H9 (cell line): ENCODE measurements around the gene MUC5B. TPM values are rescaled to one million over a fixed set of nuclear protein-coding genes. Genes with fewer than 3 reads are reported as not detected.

ENCODE experiments used
- DNase-seq: peaks from one replicate; pipeline ENCODE4 v3.0.0-alpha.2; 2017
- H2AFZ ChIP-seq: one replicate; pipeline ENCODE4 v1.6.1; 2013; ENCODE audit warnings: mild to moderate bottlenecking, low read length, control low read depth, moderate library complexity
- H2AK5ac ChIP-seq: 2 replicates; pipeline ENCODE4 v1.6.1; 2013; ENCODE audit warnings: low read length, control low read depth, mixed read lengths; ENCODE audit not compliant: insufficient read length
- H2BK120ac ChIP-seq: one replicate; pipeline ENCODE4 v1.6.1; 2013; ENCODE audit warnings: low read depth, mild to moderate bottlenecking, low read length, control low read depth, inconsistent platforms; ENCODE audit not compliant: poor library complexity, severe bottlenecking
- H2BK12ac ChIP-seq: 2 replicates; pipeline ENCODE4 v1.6.1; 2013; ENCODE audit warnings: low read length, control low read depth, mixed read lengths, low read depth; ENCODE audit not compliant: insufficient read length
- H2BK15ac ChIP-seq: 2 replicates; pipeline ENCODE4 v1.6.1; 2013; ENCODE audit warnings: low read depth, low read length, control low read depth
- H2BK20ac ChIP-seq: one replicate; pipeline ENCODE4 v1.6.1; 2013; ENCODE audit warnings: low read depth, mild to moderate bottlenecking, low read length, control low read depth, inconsistent platforms; ENCODE audit not compliant: poor library complexity, severe bottlenecking
- H2BK5ac ChIP-seq: 2 replicates; pipeline ENCODE4 v1.6.1; 2013; ENCODE audit warnings: low read length, control low read depth, mixed read lengths; ENCODE audit not compliant: insufficient read length
- H3K14ac ChIP-seq: 2 replicates; pipeline ENCODE4 v1.6.1; 2013; ENCODE audit warnings: low read length, control low read depth; ENCODE audit not compliant: insufficient read depth
- H3K18ac ChIP-seq: 2 replicates; pipeline ENCODE4 v1.6.1; 2013; ENCODE audit warnings: low read depth, mild to moderate bottlenecking, mixed read lengths, low read length, control low read depth; ENCODE audit not compliant: insufficient read length
- H3K23ac ChIP-seq: 2 replicates; pipeline ENCODE4 v1.6.1; 2013; ENCODE audit warnings: low read length, control low read depth, mixed read lengths, low read depth; ENCODE audit not compliant: insufficient read length
- H3K23me2 ChIP-seq: 2 replicates; pipeline ENCODE4 v1.6.1; 2013; ENCODE audit warnings: low read depth, mild to moderate bottlenecking, mixed read lengths, low read length, control low read depth; ENCODE audit not compliant: insufficient read length, poor library complexity, severe bottlenecking
- H3K27ac ChIP-seq: 2 replicates; pipeline ENCODE4 v1.5.1; 2013; ENCODE audit warnings: low read length, control low read depth, mixed read lengths, low read depth; ENCODE audit not compliant: insufficient read length
- H3K27me3 ChIP-seq: 2 replicates; pipeline ENCODE4 v1.6.1; 2013; ENCODE audit warnings: low read length, control low read depth, inconsistent platforms; ENCODE audit not compliant: insufficient read depth
- H3K4ac ChIP-seq: 2 replicates; pipeline ENCODE4 v1.6.1; 2013; ENCODE audit warnings: low read depth, mild to moderate bottlenecking, control low read depth, inconsistent platforms, low read length, moderate library complexity
- H3K4me1 ChIP-seq: 2 replicates; pipeline ENCODE4 v1.6.1; 2013; ENCODE audit warnings: low read length, control low read depth, inconsistent platforms; ENCODE audit not compliant: insufficient read depth
- H3K4me2 ChIP-seq: 2 replicates; pipeline ENCODE4 v1.6.1; 2013; ENCODE audit warnings: low read length, control low read depth, mixed read lengths; ENCODE audit not compliant: insufficient read length, insufficient read depth
- H3K56ac ChIP-seq: 2 replicates; pipeline ENCODE4 v1.6.1; 2013; ENCODE audit warnings: low read depth, mild to moderate bottlenecking, mixed read lengths, low read length, control low read depth; ENCODE audit not compliant: insufficient read length
- H3K79me1 ChIP-seq: 2 replicates; pipeline ENCODE4 v1.6.1; 2013; ENCODE audit warnings: low read depth, mild to moderate bottlenecking, moderate library complexity, low read length, control low read depth, inconsistent platforms; ENCODE audit not compliant: insufficient read depth, poor library complexity, severe bottlenecking
- H3K79me2 ChIP-seq: 2 replicates; pipeline ENCODE4 v1.6.1; 2013; ENCODE audit warnings: low read length, control low read depth, inconsistent platforms; ENCODE audit not compliant: insufficient read depth
- H3K9ac ChIP-seq: 2 replicates; pipeline ENCODE4 v1.6.1; 2013; ENCODE audit warnings: low read length, control low read depth, mixed read lengths; ENCODE audit not compliant: insufficient read length; ENCODE audit errors: extremely low read depth
- H3K9me3 ChIP-seq: one replicate; pipeline ENCODE4 v1.6.1; 2013; ENCODE audit warnings: low read depth, low read length, inconsistent platforms; ENCODE audit not compliant: control insufficient read depth
- H3T11ph ChIP-seq: one replicate; pipeline ENCODE4 v1.6.1; 2013; ENCODE audit warnings: mild to moderate bottlenecking, low read length, control low read depth, inconsistent platforms
- H4K20me1 ChIP-seq: one replicate; pipeline ENCODE4 v1.6.1; 2013; ENCODE audit not compliant: control insufficient read depth, insufficient read length, insufficient read depth
- H4K5ac ChIP-seq: 2 replicates; pipeline ENCODE4 v1.6.1; 2013; ENCODE audit warnings: low read depth, mild to moderate bottlenecking, mixed read lengths, low read length, control low read depth; ENCODE audit not compliant: insufficient read length
- H4K8ac ChIP-seq: replicated peaks from 2 replicates; pipeline ENCODE4 v1.6.1; 2013; ENCODE audit warnings: low read length, control low read depth, mixed read lengths, low read depth; ENCODE audit not compliant: insufficient read length
- H4K91ac ChIP-seq: 2 replicates; pipeline ENCODE4 v1.6.1; 2013; ENCODE audit warnings: low read depth, mild to moderate bottlenecking, moderate library complexity, mixed read lengths, low read length, control low read depth; ENCODE audit not compliant: insufficient read length
- H3K27ac Mint-ChIP-seq, 3 experiments: 2 replicates in 2 of 3; 3 replicates in 1 of 3; pipeline ENCODE4 v1.8.0; 2020 to 2021; ENCODE audit warnings: mixed read lengths in 3 of 3, mild to moderate bottlenecking in 1 of 3, moderate library complexity in 1 of 3
- H3K27me3 Mint-ChIP-seq: 2 replicates; pipeline ENCODE4 v1.8.0; 2021; ENCODE audit warnings: low read depth, mild to moderate bottlenecking, moderate library complexity, mixed read lengths
- H3K36me3 Mint-ChIP-seq, 3 experiments: 2 replicates in 2 of 3; 3 replicates in 1 of 3; pipeline ENCODE4 v1.8.0; 2020 to 2021; ENCODE audit warnings: low read depth in 3 of 3, mixed read lengths in 3 of 3; ENCODE audit not compliant: insufficient read depth in 1 of 3
- H3K4me1 Mint-ChIP-seq, 2 experiments: 2 replicates each; pipeline ENCODE4 v1.8.0; 2020; ENCODE audit warnings: mixed read lengths in 2 of 2
- H3K4me3 Mint-ChIP-seq, 2 experiments: 2 replicates in 1 of 2; 3 replicates in 1 of 2; pipeline ENCODE4 v1.8.0; 2020 to 2021; ENCODE audit warnings: mild to moderate bottlenecking in 2 of 2, mixed read lengths in 2 of 2, moderate library complexity in 1 of 2
- H3K9me3 Mint-ChIP-seq, 2 experiments: 2 replicates in 1 of 2; 3 replicates in 1 of 2; pipeline ENCODE4 v1.8.0; 2020; ENCODE audit warnings: mild to moderate bottlenecking in 2 of 2, mixed read lengths in 2 of 2, moderate library complexity in 1 of 2
- CTCF ChIP-seq: fragments of 200-600 bp; sonication (generic); conservative IDR thresholded peaks from 3 replicates; pipeline ENCODE4 v1.8.0; 2021; ENCODE audit warnings: antibody characterized with exemption, mild to moderate bottlenecking
- WGBS: extraction: QIAGEN DNeasy Blood & Tissue Kit; methylation state at CpG from one replicate; pipeline ENCODE4 v1.1.7; 2013; ENCODE audit warnings: missing lambda C conversion rate, low lambda C conversion rate, mixed read lengths; ENCODE audit not compliant: insufficient read length; ENCODE audit errors: extremely low coverage; 5-methylcytosine and 5-hydroxymethylcytosine counted together
- total RNA-seq: library from RNA; stranded (reverse); gene quantifications from 2 replicates; pipeline ENCODE4 v1.2.1, GENCODE V29; 2021

The MUC5B gene
- total RNA-seq, 1 experiment from 2014 or later: not detected

GRCh38 chr11:1229471-1230120, 6.7 kb downstream of the MUC5B start:
- Histone ChIP-seq H2BK20ac (no peak overlapping the region), H2BK5ac (no peak overlapping the region), H3K56ac (no peak overlapping the region), H3K18ac (no peak overlapping the region), H3K4ac (no peak overlapping the region), H2BK120ac (no peak overlapping the region), H3K27me3 (no peaks in the 10 kb centered on the region), H4K8ac (no peak overlapping the region), H3K4me2 (no peak overlapping the region), H2BK12ac (no peak overlapping the region), H4K20me1 (peaks cover 3% of the 10 kb centered on the region), H3K9me3 (no peaks in the 10 kb centered on the region), H3K4me1 (no peaks in the 10 kb centered on the region; the same call in 1 of the 2 replicates), H3K23ac (no peak overlapping the region), H3K79me1 (no peaks in the 10 kb centered on the region), H3T11ph (no peak overlapping the region), H3K9ac (no peak overlapping the region), H2BK15ac (no peak overlapping the region), H2AK5ac (no peak overlapping the region), H3K23me2 (no peaks in the 10 kb centered on the region), H4K5ac (no peak overlapping the region), H4K91ac (no peak overlapping the region), H3K27ac (no peak overlapping the region), H3K79me2 (no peaks in the 10 kb centered on the region), H2AFZ (no peak overlapping the region), H3K14ac (no peak overlapping the region; the same call in 1 of the 2 replicates)
- no peak overlapping the region for H3K4me3 Mint-ChIP-seq
- no peak for TF ChIP-seq CTCF
- H3K4me1 Mint-ChIP-seq: peaks cover 0 to 2% of the 10 kb centered on the region in 2 experiments; a peak in 2 of 4 replicates
- WGBS: no CpG with 5 or more reads among the region's 27 CpGs
- H3K9me3 Mint-ChIP-seq: no peaks in the 10 kb centered on the region
- no peaks in the 10 kb centered on the region for H3K36me3 Mint-ChIP-seq
- no peaks in the 10 kb centered on the region for H3K27me3 Mint-ChIP-seq
- H3K27ac Mint-ChIP-seq: no peak overlapping the region
- peak; percentile 18 for DNase-seq
